A673 (cell line): ENCODE results near the gene CRY1. TPM values are rescaled to one million over a fixed set of nuclear protein-coding genes. Genes with fewer than 3 reads are reported as not detected.

Experiments used
- BruUV-seq: library from RNA; stranded (reverse); fragments of 400-500 nt; replicated peaks from 2 replicates; lab custom pipeline; 2021; lab: Mats Ljungman, UMichigan
- CTCF ChIA-PET: fragments of 300-600 bp; sonication (Branson Sonifier 250); formaldehyde crosslinking; loops from one replicate; lab custom pipeline; 2022; ENCODE audit warnings: antibody characterized with exemption; lab: Charles Lee
- POLR2A ChIA-PET: fragments of 300-600 bp; sonication (Branson Sonifier 250); formaldehyde crosslinking; loops from one replicate; lab custom pipeline; 2022; ENCODE audit warnings: antibody characterized with exemption; ENCODE audit not compliant: low non-redundant PET; lab: Charles Lee
- DNase-seq: peaks from one replicate; pipeline ENCODE4 v3.0.0-alpha.2; 2015; ENCODE audit warnings: low spot score
- H3K27ac ChIP-seq: fragments of 200-600 bp; sonication (generic); 2 replicates; pipeline ENCODE4 v1.5.1; 2016; ENCODE audit warnings: mixed run types, low read depth, mild to moderate bottlenecking, mixed read lengths, antibody characterized with exemption, low read length; ENCODE audit not compliant: poor library complexity, severe bottlenecking
- H3K27me3 ChIP-seq: fragments of 200-600 bp; sonication (generic); replicated peaks from 2 replicates; pipeline ENCODE4 v1.6.1; 2017; ENCODE audit warnings: mixed run types, low read depth, mild to moderate bottlenecking, mixed read lengths, antibody characterized with exemption, low read length; ENCODE audit not compliant: insufficient read depth, poor library complexity
- H3K36me3 ChIP-seq: fragments of 200-600 bp; sonication (generic); 2 replicates; pipeline ENCODE4 v1.6.1; 2016; ENCODE audit warnings: mixed run types, mild to moderate bottlenecking, mixed read lengths, antibody characterized with exemption, low read length; ENCODE audit not compliant: insufficient read depth, poor library complexity, severe bottlenecking
- H3K4me1 ChIP-seq: fragments of 200-600 bp; sonication (generic); 2 replicates; pipeline ENCODE4 v1.6.1; 2017; ENCODE audit warnings: mixed run types, mild to moderate bottlenecking, mixed read lengths, antibody characterized with exemption, low read length; ENCODE audit not compliant: insufficient read depth, poor library complexity, severe bottlenecking
- H3K4me3 ChIP-seq: fragments of 200-600 bp; sonication (generic); 2 replicates; pipeline ENCODE4 v1.5.1; 2016; ENCODE audit warnings: low read depth, mixed run types, mild to moderate bottlenecking, mixed read lengths, low read length; ENCODE audit not compliant: poor library complexity, severe bottlenecking
- H3K9me3 ChIP-seq: fragments of 200-600 bp; sonication (generic); 2 replicates; pipeline ENCODE4 v1.6.1; 2016; ENCODE audit warnings: mixed run types, low read depth, mild to moderate bottlenecking, mixed read lengths, antibody characterized with exemption, low read length; ENCODE audit not compliant: poor library complexity, severe bottlenecking
- EZH2 ChIP-seq: fragments of 200-600 bp; sonication (generic); IDR thresholded peaks from 2 replicates; pipeline ENCODE4 v1.6.1; 2017; ENCODE audit warnings: borderline replicate concordance, low read depth, mild to moderate bottlenecking, mixed read lengths, antibody characterized with exemption, low read length; ENCODE audit not compliant: poor library complexity, severe bottlenecking
- intact Hi-C: fragments of 100-400 bp; cut with micrococcal nuclease; formaldehyde crosslinking; loops from one replicate; pipeline ENCODE4 v1.10.0; 2022; ENCODE audit not compliant: unreplicated experiment
- total RNA-seq: library from RNA; stranded (reverse); gene quantifications from 2 replicates; pipeline ENCODE4 v1.2.3, GENCODE V29; 2021
- TF ChIP-seq, protein P1 (sequence below): fragments of 300-800, 200-600 bp; sonication (generic); conservative IDR thresholded peaks from 2 replicates; pipeline ENCODE4 v1.5.1; 2017; ENCODE audit warnings: low read depth, mild to moderate bottlenecking, antibody characterized with exemption, low read length, moderate library complexity, mixed read lengths

The CRY1 gene
- total RNA-seq, 1 experiment from 2014 or later = 41.0 TPM

DNA sequence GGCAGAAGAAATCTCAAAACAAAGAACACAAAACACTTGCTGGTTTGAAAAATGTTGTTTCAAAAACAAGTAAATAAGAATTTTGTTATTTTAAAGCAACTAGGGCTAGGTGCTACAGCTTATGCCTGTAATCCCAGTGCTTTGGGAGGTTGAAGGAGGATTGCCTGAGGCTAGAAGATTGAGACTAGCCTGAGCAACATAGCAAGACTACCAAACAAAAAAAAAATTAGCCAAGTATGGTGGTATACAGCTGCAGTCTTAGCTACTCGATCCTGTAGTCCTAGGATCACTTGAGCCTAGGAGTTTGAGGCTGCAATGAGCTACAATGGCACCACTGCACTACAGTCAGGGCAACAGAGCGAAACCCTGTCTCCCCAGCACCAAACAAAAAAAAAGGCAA, 73.8 kb downstream of the CRY1 start:
- DNase-seq = no peak
- intact Hi-C loops = no loop called here
- TF ChIP-seq, protein P1, sequence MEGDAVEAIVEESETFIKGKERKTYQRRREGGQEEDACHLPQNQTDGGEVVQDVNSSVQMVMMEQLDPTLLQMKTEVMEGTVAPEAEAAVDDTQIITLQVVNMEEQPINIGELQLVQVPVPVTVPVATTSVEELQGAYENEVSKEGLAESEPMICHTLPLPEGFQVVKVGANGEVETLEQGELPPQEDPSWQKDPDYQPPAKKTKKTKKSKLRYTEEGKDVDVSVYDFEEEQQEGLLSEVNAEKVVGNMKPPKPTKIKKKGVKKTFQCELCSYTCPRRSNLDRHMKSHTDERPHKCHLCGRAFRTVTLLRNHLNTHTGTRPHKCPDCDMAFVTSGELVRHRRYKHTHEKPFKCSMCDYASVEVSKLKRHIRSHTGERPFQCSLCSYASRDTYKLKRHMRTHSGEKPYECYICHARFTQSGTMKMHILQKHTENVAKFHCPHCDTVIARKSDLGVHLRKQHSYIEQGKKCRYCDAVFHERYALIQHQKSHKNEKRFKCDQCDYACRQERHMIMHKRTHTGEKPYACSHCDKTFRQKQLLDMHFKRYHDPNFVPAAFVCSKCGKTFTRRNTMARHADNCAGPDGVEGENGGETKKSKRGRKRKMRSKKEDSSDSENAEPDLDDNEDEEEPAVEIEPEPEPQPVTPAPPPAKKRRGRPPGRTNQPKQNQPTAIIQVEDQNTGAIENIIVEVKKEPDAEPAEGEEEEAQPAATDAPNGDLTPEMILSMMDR = no peak
- no peak for TF ChIP-seq EZH2
- Histone ChIP-seq H3K4me1 (no peaks in the 10 kb centered on the region), H3K9me3 (no peaks in the 10 kb centered on the region), H3K36me3 (no peaks in the 10 kb centered on the region), H3K27me3 (no peaks in the 10 kb centered on the region), H3K27ac (no peak overlapping the region), H3K4me3 (no peak overlapping the region)
- CTCF ChIA-PET = no interaction called here
- POLR2A ChIA-PET = no interaction called here
- no TSS peak for BruUV-seq

DNA sequence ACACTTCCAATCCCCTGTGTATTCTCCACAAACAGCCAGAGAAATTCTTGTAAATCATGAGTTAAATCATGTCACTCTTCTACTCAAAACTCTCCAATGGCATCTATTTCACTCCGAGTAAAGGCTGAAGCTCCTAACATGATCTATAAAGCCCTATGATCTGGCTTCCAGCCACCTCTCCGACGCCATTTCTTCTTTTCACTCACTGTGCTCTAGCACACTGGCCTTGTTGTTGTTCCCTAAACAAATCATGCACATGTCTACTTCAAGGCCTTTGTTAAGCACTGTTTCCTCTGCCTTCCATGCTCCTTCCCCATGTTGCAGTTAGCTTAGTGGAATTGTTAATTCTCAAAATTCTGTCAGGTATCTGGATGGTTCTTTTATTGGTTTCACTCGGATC, 76.3 kb downstream of the CRY1 start:
- TF ChIP-seq, protein P1 = no peak
- no peak for TF ChIP-seq EZH2
- H3K9me3 ChIP-seq = no peaks in the 10 kb centered on the region
- H3K4me3 ChIP-seq = no peak overlapping the region
- intact Hi-C loops = no loop called here
- H3K27ac ChIP-seq = no peak overlapping the region
- ChIA-PET POLR2A (no interaction called here), CTCF (no interaction called here)
- no peak for DNase-seq
- no TSS peak for BruUV-seq
- H3K36me3 ChIP-seq = no peaks in the 10 kb centered on the region
- H3K27me3 ChIP-seq = no peaks in the 10 kb centered on the region
- no peaks in the 10 kb centered on the region for H3K4me1 ChIP-seq

DNA sequence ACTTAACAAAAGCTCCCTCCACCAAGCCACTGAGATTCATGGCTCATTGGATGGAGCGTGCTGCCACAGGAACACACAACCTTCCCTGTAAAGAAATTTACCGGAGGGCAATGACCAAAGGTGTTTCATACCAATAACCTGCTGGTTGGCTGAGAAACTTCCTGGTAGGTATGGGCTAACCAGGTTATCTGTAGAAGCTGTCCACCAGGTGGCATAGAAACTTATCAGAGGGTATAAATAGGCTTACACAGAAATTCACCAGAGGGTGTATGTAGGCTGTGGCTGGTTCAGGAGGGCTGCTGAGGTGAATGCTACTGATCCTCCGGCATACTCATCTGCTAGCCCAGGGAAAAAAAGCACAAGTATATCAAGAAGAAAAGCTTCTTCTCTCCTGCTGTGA, 79.3 kb downstream of the CRY1 start:
- ChIA-PET CTCF (no interaction called here), POLR2A (no interaction called here)
- H3K9me3 ChIP-seq = no peaks in the 10 kb centered on the region
- TF ChIP-seq EZH2 = no peak
- TF ChIP-seq, protein P1 = no peak
- BruUV-seq = no TSS peak
- H3K27me3 ChIP-seq = no peaks in the 10 kb centered on the region
- DNase-seq = no peak
- intact Hi-C loops = no loop called here
- no peak overlapping the region for H3K4me3 ChIP-seq
- no peaks in the 10 kb centered on the region for H3K36me3 ChIP-seq
- no peak overlapping the region for H3K27ac ChIP-seq
- no peaks in the 10 kb centered on the region for H3K4me1 ChIP-seq
